SK-N-MC (cell line): ENCODE data around the gene GOLGA5.
A peak's percentile ranks its signal among the peaks of the same experiment; 100 is the strongest.
"Not testable (repeated sequence)": the region's sequence is repeated elsewhere in the genome, so short reads cannot be mapped to it uniquely, and the experiment has no call there.

Experiments
- DNase-seq: peaks from one replicate; pipeline ENCODE4 v3.0.0-alpha.2; 2011; ENCODE audit warnings: low read depth, low spot score
- H3K27ac ChIP-seq: fragments of 200-600 bp; sonication (generic); 2 replicates; pipeline ENCODE4 v1.5.1; 2016; ENCODE audit warnings: mixed run types
- H3K36me3 ChIP-seq: fragments of 200-600 bp; sonication (generic); 2 replicates; pipeline ENCODE4 v1.6.1; 2017; ENCODE audit warnings: antibody characterized with exemption, low read length, mixed read lengths; ENCODE audit not compliant: insufficient read depth
- H3K4me3 ChIP-seq: fragments of 200-600 bp; sonication (generic); 2 replicates; pipeline ENCODE4 v1.5.1; 2016
- H3K9ac ChIP-seq: fragments of 200-600 bp; sonication (generic); 2 replicates; pipeline ENCODE4 v1.8.0; 2017; ENCODE audit warnings: mixed run types, mixed read lengths; ENCODE audit not compliant: insufficient read length
- H3K9me3 ChIP-seq: fragments of 200-600 bp; sonication (generic); 2 replicates; pipeline ENCODE4 v1.6.1; 2017; ENCODE audit warnings: low read depth, mild to moderate bottlenecking, antibody characterized with exemption, low read length, moderate library complexity, mixed read lengths
- EZH2 ChIP-seq: fragments of 200-600 bp; sonication (generic); IDR thresholded peaks from one replicate; pipeline ENCODE4 v1.6.1; 2017; ENCODE audit warnings: antibody characterized with exemption
- FOXP2 ChIP-seq: optimal IDR thresholded peaks from 2 replicates; pipeline ENCODE3; 2011; ENCODE audit warnings: mild to moderate bottlenecking, moderate library complexity; ENCODE audit not compliant: insufficient read depth; ENCODE audit errors: extremely low read length, control extremely low read depth
- POLR2AphosphoS5 ChIP-seq: IDR thresholded peaks from 2 replicates; pipeline ENCODE4 v1.6.1; 2012; ENCODE audit warnings: mild to moderate bottlenecking, low read depth, low read length, borderline replicate concordance

GOLGA5 gene, protein sequence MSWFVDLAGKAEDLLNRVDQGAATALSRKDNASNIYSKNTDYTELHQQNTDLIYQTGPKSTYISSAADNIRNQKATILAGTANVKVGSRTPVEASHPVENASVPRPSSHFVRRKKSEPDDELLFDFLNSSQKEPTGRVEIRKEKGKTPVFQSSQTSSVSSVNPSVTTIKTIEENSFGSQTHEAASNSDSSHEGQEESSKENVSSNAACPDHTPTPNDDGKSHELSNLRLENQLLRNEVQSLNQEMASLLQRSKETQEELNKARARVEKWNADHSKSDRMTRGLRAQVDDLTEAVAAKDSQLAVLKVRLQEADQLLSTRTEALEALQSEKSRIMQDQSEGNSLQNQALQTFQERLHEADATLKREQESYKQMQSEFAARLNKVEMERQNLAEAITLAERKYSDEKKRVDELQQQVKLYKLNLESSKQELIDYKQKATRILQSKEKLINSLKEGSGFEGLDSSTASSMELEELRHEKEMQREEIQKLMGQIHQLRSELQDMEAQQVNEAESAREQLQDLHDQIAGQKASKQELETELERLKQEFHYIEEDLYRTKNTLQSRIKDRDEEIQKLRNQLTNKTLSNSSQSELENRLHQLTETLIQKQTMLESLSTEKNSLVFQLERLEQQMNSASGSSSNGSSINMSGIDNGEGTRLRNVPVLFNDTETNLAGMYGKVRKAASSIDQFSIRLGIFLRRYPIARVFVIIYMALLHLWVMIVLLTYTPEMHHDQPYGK

DNA sequence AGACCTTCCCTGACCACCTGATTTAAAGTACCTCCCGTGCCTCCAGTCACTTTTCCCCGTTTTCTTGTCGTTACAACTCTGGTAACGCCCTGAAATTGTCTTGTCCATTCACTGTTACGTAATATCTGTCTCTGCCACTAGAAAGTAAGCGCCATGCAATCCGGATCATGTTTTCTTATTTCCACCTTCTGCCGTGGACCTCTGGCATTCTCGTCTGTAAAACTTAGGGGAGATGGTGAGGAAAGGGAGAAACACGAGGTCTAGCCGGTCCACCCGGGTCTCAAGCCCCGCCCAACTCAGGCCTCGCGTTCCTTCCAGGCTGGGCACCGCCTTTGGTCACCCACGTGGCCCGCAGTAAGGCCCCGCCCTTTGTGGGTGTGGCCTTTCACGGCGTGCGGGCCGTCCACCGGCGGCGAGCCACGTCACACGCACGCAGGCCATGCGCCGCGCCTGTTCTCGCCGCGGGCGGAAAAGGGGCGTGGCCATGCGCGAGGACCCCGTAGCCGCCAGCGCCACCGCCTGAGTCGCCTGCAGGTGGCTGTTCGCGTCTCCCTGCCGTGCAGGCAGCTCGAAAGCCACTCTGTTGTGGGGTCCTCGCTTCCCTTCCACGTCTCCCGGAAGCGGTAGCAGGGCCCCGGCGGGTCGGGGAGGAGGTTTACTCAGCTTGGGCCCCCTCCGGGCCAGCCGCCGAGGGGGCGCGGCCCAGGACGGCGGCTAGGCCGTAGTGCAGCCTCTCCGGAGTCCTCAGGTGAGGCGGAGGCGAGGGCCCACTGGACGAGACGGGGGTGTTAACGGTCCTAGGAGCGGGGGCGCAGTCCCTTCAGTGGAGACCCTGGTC is at the start of gene GOLGA5:
TSS of gene GOLGA5 (plus strand) at position 597 of the 838 bp plus-strand sequence. CDS start 3,133 bp downstream, outside the sequence.
- TF ChIP-seq POLR2AphosphoS5 (peak; percentile 72), FOXP2 (peak; percentile 88), EZH2 (no peak)
- H3K4me3 ChIP-seq: peak within 1 kb of the TSS; percentile 81
- H3K36me3 ChIP-seq: peaks cover 20% of the 10 kb centered on the region
- DNase-seq: peak; percentile 86
- peaks cover 5% of the 10 kb centered on the region; the same call in 1 of the 2 replicates for H3K9me3 ChIP-seq
- peak within 1 kb of the TSS; percentile 64 for H3K27ac ChIP-seq
- H3K9ac ChIP-seq: peak within 1 kb of the TSS; percentile 89

DNA sequence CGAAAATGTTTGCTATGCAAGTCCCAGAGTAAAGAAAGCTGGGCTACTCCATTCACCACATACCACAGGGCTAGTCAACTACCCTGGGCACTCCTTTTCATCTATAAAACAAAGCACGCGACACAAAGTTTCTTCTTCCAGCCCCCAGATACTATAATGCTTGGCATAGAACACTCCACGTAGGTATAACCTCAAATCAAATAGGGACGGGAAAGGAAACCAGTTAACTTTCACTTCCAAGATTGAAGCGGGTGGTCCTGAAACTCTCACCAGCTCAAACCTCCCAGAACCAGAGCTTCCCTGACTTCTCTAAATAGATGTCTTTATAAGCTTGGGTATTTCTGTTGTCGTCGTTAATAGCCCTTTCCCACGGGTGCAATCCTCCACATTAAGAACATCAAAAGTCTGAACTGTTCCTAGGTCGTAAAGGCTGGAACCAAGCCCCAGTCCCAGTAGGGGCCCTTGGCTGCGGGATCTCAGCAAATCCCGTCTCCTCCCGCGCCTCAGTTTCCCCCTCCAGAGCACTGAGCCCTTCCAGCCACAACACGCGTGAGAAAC is 46.3 kb upstream of the GOLGA5 start:
- DNase-seq: no peak
- no peak overlapping the region for H3K27ac ChIP-seq
- peak overlapping the region; percentile 93 for H3K4me3 ChIP-seq

DNA sequence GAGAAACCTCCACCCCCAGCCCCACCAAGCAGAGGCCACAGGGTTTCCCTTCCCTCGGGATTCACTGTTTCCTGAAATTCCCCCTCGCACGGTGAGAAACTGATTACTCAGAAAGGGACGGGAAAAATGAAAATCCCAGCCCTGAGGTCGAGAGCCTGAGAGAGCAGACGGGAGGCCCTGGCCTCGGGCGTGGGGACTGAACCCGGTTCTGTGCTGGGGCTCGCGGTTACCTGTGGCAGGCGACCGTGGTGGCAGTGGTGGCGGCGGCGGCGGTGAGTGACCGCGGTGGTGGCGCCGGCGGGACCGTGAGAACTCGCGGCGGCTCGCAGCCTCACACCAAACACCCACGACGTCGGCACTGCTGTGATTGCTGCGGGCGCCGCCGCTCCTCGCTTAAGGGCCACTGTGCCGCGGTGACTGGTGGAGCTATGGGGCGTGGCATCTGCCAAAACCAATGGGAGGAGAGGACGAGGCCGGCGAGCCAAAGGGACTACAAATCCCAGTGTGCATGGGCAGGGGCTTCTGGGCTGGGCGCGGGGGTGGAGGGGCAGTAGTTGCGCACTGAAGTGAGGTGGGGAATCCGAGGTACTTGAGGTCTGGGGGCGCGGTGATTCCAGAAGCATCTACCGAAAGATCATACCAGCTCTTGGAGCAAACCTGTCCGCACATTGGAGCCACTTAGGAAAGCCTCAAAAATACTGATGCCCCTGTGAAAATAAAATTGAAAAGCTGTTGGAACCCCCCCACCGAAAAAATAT is 45.7 kb upstream of the GOLGA5 start, which contains the start of gene LGMN:
TSS of gene LGMN (minus strand) at position 369 of the 758 bp plus-strand sequence. CDS start 15,841 bp downstream, outside the sequence.
- Histone ChIP-seq H3K4me3 (peak within 1 kb of the TSS; percentile 93), H3K9ac (peak within 1 kb of the TSS; percentile 82), H3K9me3 (no peaks in the 10 kb centered on the region), H3K36me3 (no peaks in the 10 kb centered on the region), H3K27ac (no peak within 1 kb of the TSS)
- TF ChIP-seq POLR2AphosphoS5 (peak; percentile 98), EZH2 (no peak), FOXP2 (no peak)
- peak; percentile 76 for DNase-seq

More for the DNA sequence above, 46.3 kb upstream of the GOLGA5 start:
- no peaks in the 10 kb centered on the region for H3K9me3 ChIP-seq
- TF ChIP-seq POLR2AphosphoS5: no peak
- no peak for TF ChIP-seq EZH2
- no peak for TF ChIP-seq FOXP2
- peak overlapping the region; percentile 82 for H3K9ac ChIP-seq
- H3K36me3 ChIP-seq: no peaks in the 10 kb centered on the region

DNA sequence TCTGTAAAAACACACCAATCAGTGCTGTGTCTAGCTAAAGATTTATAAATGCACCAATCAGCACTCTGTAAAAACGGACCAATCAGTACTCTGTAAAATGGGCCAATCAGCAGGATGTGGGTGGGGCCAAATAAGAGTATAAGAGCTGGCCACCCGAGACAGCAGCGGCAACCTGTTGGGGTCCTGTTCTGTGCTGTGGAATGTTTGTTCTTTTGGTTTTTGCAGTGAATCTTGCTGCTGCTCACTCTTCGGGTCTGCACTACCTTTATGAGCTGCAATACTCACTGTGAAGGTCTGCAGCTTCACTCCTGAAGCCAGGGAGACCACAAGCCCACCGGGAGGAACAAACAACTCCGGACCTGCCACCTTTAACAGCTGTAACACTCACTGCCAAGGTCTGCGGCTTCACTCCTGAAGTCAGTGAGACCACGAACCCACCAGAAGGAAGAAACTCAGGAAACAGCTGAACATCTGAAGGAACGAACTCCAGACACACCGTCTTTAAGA is 43.8 kb upstream of the GOLGA5 start:
- not testable (repeated sequence) for DNase-seq, H3K9ac ChIP-seq, H3K36me3 ChIP-seq, H3K4me3 ChIP-seq, H3K27ac ChIP-seq, H3K9me3 ChIP-seq

DNA sequence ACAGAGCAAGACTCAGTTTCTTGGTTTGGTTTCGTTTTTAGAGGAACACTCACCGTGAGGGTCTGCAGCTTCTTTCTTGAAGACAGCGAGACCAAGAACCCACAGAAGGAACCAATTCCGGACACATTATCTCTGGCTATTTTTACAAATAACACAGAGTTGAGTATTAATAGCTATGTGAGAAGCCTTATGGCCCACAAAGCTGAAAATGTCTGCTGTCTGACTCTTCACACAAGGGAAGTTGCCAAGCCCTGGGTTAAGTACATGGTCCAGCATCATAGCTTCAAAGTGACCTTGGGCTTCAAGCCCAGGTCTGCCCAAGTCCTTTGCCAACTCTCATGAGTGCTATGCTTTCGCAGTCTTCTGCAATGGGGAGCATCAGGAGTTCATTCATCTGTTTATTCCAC is 43.1 kb upstream of the GOLGA5 start:
- DNase-seq: no peak
- no peak overlapping the region for H3K27ac ChIP-seq
- no peak overlapping the region for H3K9ac ChIP-seq
- no peaks in the 10 kb centered on the region for H3K9me3 ChIP-seq
- TF ChIP-seq EZH2 (no peak), POLR2AphosphoS5 (no peak), FOXP2 (no peak)
- H3K4me3 ChIP-seq: no peak overlapping the region
- no peaks in the 10 kb centered on the region for H3K36me3 ChIP-seq

DNA sequence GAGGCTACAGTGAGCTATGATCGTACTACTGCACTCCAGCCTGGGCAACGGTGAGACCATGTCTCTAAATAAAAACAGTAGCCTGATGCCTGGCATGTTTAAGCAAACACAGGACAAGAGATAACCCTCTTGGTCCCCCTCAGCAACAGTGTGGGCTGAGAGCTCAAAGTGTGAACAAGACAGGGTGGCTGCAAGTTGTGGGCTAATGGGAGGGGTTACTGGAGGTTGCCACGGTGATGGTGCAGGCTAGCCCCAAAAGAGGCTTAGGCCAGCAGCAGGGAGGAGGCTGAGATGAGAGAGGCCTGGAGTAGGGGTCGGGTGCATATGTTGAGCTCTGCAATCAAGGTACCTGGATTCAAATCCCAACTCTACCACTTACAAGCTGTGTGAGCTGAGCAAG is 42.3 kb upstream of the GOLGA5 start:
- Histone ChIP-seq H3K9ac (no peak overlapping the region), H3K27ac (no peak overlapping the region), H3K9me3 (no peaks in the 10 kb centered on the region), H3K4me3 (no peak overlapping the region), H3K36me3 (no peaks in the 10 kb centered on the region)
- TF ChIP-seq EZH2 (no peak), POLR2AphosphoS5 (no peak), FOXP2 (no peak)
- no peak for DNase-seq

DNA sequence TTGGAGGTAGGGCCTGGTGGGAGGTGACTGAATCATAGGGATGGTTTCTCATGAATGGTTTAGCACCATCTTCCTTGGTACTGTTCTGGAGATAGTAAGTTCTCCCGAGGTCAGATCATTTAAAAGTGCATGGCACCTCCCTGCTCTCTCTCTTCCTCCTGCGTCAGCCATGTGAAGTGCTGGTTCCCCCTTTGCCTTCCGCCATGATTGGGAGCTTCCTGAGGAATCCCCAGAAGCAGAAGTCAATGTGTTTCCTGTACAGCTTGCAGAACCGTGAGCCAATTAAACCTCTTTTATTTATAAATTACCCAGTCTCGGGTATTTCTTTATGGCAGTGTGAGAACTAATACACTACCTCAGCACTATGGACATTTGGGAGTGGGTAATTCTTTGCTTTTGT is 40.9 kb upstream of the GOLGA5 start:
- no peak for DNase-seq
- H3K9me3 ChIP-seq: no peaks in the 10 kb centered on the region

More for the DNA sequence above, 40.9 kb upstream of the GOLGA5 start:
- TF ChIP-seq POLR2AphosphoS5 (no peak), EZH2 (no peak), FOXP2 (no peak)
- Histone ChIP-seq H3K4me3 (no peak overlapping the region), H3K9ac (no peak overlapping the region), H3K27ac (no peak overlapping the region), H3K36me3 (no peaks in the 10 kb centered on the region)
